HG02642 (cell line): ENCODE data around the gene GRAMD1B.
"Not testable (repeated sequence)": the region's sequence is repeated elsewhere in the genome, so short reads cannot be mapped to it uniquely, and the experiment has no call there.

Experiments
- ATAC-seq: cut with Tn5 transposase; IDR thresholded peaks from one replicate; pipeline ENCODE4 v1.9.1; 2021; ENCODE audit warnings: mild to moderate bottlenecking; ENCODE audit not compliant: unreplicated experiment, poor library complexity

The GRAMD1B gene

DNA sequence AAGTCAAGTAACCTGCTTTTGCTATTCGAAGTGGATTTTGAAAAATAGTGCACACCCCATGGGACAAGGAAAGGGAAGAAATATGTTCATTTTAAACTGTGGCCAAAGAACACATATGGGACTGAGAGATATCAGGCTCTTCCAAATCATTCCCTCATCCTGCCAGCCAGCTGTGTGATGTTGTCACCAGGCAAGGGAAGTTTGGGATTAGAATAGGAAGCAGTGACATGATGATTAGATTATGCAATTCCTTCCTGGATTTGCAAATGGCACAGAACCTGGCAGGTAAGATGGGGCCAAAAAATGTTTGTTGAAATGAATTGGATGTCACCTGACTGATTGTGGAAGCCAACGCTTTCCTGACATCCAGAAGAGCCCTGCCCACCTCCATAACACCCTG, 229.2 kb downstream of the GRAMD1B start:
- no peak for ATAC-seq

DNA sequence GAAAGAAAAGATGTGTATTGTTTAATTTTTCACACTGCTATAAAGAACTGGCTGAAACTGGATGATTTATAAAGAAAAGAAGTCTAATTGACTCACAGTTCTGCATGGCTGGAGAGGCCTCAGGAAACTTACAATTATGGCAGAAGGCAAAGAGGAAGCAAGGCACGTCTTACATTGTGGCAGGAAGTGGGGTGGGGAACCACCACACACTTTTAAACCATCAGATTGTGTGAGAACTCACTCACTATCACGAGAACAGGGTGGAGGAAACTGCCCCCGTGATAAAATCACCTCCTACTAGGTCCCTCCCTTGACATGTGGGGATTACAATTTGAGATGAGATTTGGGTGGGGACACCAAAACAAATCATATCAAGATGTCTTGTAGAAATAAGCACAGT, 229.9 kb downstream of the GRAMD1B start:
- not testable (repeated sequence) for ATAC-seq

DNA sequence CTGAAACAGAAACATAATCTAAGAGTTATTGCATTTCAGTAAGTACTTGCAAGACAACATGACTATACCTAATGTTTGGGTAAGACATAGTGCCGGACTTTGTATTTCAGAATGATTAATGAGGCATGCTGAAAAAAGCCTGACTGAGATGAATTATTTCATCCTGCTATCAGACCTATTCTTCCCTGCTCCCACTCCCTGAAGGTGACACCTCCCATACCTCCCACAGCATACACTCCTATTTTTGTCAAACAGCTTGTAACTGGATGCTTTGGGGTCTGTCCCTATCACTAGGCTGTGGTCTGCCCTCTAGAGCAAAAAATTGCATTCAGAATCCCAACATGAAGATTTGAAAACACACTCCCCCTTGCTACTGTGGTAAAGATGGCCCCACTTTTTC, 235.2 kb downstream of the GRAMD1B start:
- ATAC-seq: no peak

DNA sequence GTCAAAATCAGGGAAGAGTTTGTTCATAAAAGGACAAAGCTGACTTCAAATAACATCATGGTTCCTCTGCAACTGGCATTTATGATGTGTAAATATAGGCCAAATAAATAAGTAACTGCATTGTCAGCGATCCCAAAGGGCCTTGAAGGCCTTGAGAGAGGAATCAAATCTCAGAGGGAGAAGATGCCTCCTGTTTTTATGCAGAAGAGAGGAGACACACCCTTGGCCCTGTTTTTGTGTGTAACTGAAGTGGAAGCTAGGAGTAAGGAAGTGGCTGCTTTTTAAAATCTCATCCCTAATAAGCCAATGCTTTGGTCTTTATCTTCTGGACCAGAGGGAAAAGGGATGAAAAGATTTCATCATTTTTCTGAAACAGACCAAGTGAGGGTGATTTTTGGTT, 240.0 kb downstream of the GRAMD1B start:
- ATAC-seq: no peak

DNA sequence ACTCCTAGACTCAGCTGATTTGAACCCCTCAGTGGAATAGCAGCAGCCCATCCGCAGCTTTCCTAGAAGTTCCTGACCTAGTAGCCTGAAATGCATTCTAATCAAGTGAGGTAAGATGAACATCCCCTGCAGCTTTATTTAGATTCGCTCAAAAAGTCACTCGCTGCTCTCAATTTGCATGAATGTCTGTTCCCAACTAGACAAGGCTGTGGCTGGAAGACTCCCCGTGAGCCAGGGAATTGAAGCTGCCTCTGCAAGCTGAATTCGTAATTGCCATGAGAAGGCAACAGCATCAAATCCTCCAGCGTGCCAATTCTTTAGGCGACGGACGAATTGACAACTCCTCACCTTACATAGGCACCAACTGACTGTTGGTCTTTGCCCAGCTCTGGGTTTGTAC, 241.5 kb downstream of the GRAMD1B start:
- ATAC-seq: no peak

DNA sequence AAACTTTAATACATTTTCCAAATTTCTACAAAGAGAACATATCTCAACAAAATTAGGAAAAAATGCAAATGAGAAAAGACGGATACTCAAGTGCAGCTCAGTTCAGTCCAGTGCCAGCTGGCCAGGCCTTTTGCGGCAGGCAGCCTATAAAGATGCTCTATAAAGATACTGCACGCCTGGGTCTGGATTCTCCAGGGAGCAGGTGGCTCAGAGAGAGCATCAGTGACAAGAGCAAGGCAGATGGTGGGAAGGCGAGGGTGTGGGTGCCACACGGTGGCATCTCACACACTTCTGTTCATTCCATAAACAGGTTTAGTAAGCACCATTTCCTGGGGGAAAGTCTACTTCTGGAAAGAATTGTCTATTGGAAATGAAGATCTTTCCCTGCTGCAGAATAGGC, 242.5 kb downstream of the GRAMD1B start:
- ATAC-seq: no peak

DNA sequence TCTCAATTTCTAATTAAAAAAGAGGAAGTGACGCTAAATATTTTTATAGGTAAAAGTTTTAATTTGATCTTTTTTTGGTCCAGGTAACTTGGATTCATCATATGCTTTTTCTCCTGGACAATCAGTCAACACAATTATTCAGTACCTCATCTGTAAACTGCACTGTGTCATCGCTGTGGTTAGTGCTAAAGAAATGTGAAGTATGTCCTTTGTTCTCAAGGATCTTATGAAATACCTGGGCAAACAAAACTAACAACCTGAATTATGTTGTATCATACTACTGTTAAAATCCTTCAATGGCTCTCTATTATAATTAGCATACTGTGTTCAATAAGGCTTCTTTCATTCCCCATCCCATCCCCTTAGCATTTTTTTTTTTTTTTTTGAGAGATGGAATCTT, 244.2 kb downstream of the GRAMD1B start:
- no peak for ATAC-seq
